Chondrocyte (in vitro differentiated cells): ENCODE results near the gene TMEM31. TPM values are rescaled to one million over a fixed set of nuclear protein-coding genes. Genes with fewer than 3 reads are reported as not detected.

Experiments used
- DNase-seq: peaks from one replicate; pipeline ENCODE4 v3.0.0; 2021; ENCODE audit warnings: mixed read lengths, low spot score
- H3K27ac Mint-ChIP-seq: one replicate; pipeline ENCODE4 v1.8.0; 2021; ENCODE audit warnings: mild to moderate bottlenecking, moderate library complexity, mixed read lengths; ENCODE audit not compliant: unreplicated experiment
- H3K27me3 Mint-ChIP-seq: 2 replicates; pipeline ENCODE4 v1.8.0; 2021; ENCODE audit warnings: low read depth, mixed read lengths
- H3K36me3 Mint-ChIP-seq: 2 replicates; pipeline ENCODE4 v1.8.0; 2021; ENCODE audit warnings: low read depth, mixed read lengths
- H3K4me1 Mint-ChIP-seq: 2 replicates; pipeline ENCODE4 v1.8.0; 2021; ENCODE audit warnings: low read depth, mild to moderate bottlenecking, mixed read lengths
- H3K4me3 Mint-ChIP-seq: one replicate; pipeline ENCODE4 v1.8.0; 2021; ENCODE audit warnings: mild to moderate bottlenecking, moderate library complexity, mixed read lengths; ENCODE audit not compliant: unreplicated experiment
- H3K9me3 Mint-ChIP-seq: 2 replicates; pipeline ENCODE4 v1.8.0; 2021; ENCODE audit warnings: low read depth, mixed read lengths
- total RNA-seq: library from RNA; stranded (reverse); gene quantifications from 3 replicates; pipeline ENCODE4 v1.2.1, GENCODE V29; 2021
- TF ChIP-seq, protein P1 (sequence below): fragments of 200-600 bp; sonication (generic); IDR thresholded peaks from 2 replicates; pipeline ENCODE4 v1.5.0; 2021; ENCODE audit warnings: antibody characterized with exemption, mild to moderate bottlenecking, moderate library complexity

Gene TMEM31
- total RNA-seq, 1 donor from 2014 or later = not detected

- Mint-ChIP-seq H3K4me1 (peaks cover 15% of the 10 kb centered on the region), H3K4me3 (no peak overlapping the region), H3K9me3 (no peaks in the 10 kb centered on the region), H3K27ac (peak overlapping the region; percentile 37), H3K36me3 (no peaks in the 10 kb centered on the region), H3K27me3 (no peaks in the 10 kb centered on the region)
- TF ChIP-seq, protein P1, sequence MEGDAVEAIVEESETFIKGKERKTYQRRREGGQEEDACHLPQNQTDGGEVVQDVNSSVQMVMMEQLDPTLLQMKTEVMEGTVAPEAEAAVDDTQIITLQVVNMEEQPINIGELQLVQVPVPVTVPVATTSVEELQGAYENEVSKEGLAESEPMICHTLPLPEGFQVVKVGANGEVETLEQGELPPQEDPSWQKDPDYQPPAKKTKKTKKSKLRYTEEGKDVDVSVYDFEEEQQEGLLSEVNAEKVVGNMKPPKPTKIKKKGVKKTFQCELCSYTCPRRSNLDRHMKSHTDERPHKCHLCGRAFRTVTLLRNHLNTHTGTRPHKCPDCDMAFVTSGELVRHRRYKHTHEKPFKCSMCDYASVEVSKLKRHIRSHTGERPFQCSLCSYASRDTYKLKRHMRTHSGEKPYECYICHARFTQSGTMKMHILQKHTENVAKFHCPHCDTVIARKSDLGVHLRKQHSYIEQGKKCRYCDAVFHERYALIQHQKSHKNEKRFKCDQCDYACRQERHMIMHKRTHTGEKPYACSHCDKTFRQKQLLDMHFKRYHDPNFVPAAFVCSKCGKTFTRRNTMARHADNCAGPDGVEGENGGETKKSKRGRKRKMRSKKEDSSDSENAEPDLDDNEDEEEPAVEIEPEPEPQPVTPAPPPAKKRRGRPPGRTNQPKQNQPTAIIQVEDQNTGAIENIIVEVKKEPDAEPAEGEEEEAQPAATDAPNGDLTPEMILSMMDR = no peak
- DNase-seq = no peak
Measured at GRCh38 chrX:103722505-103722904, 11.8 kb downstream of the TMEM31 start.

DNA sequence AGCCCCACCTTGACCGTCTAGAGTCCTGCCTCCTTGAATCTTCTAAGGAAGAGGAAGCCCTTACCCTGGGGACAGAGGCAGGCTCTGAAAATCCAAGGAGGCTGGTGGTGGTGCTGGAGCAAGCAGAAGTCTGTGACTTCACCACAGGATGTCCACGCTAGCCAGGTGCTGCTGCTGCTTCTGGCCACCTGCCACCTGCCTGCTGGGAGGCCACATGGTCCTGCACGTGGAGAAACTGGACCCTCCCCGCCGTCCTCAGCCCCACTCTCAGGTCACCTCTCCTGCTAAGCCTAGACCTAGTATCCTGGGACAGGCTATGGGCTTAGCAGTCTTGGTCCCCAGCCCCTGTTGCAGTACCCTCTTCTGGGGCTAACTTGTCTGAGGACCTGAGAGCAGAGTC lies 15.8 kb downstream of the TMEM31 start:
- Mint-ChIP-seq H3K27me3 (no peaks in the 10 kb centered on the region), H3K4me3 (no peak overlapping the region), H3K9me3 (no peaks in the 10 kb centered on the region), H3K4me1 (peaks cover 36% of the 10 kb centered on the region), H3K36me3 (no peaks in the 10 kb centered on the region), H3K27ac (no peak overlapping the region)
- TF ChIP-seq, protein P1 = no peak
- DNase-seq = no peak

- Mint-ChIP-seq H3K36me3 (no peaks in the 10 kb centered on the region), H3K9me3 (no peaks in the 10 kb centered on the region), H3K27ac (no peak overlapping the region), H3K4me1 (peaks cover 41% of the 10 kb centered on the region), H3K27me3 (no peaks in the 10 kb centered on the region), H3K4me3 (no peak overlapping the region)
- TF ChIP-seq, protein P1 = no peak
- no peak for DNase-seq
Measured at GRCh38 chrX:103727115-103727514, 16.4 kb downstream of the TMEM31 start.

- Mint-ChIP-seq H3K4me3 (no peak overlapping the region), H3K36me3 (no peaks in the 10 kb centered on the region), H3K27ac (peak overlapping the region; percentile 86), H3K27me3 (no peaks in the 10 kb centered on the region), H3K9me3 (no peaks in the 10 kb centered on the region), H3K4me1 (peaks cover 37% of the 10 kb centered on the region)
- TF ChIP-seq, protein P1 = no peak
- no peak for DNase-seq
Measured at GRCh38 chrX:103729015-103729414, 18.3 kb downstream of the TMEM31 start.

DNA sequence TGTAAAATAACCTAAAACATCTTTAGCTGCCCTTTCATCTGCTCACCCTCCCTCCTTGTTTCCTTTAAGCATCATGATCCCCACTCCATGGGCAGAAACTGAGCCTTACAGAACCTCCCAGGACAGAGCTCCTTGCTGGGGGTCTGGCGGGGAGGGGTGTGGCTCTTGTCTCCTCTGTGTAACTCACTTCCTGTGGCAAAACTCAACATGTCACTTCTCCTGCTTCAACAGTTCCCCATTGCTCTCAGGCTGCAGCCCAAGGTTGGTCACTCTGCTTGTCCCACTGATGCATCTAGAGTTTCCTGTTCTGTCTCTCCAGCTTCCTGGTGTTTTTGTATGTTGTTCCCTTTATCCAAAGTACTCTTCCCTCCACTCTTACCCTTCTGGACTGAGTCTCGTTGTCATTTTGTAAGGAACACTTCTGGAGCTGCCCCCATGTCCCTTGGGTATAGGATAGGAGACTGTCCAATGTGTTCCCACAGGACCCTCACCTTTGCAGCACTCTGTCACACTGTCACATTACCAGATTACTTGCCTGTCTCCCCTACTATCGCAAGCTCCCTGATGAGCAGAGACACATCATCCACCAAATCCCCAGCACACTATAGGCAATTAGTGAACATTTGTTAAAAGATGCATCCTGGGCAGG lies 19.6 kb downstream of the TMEM31 start:
- no peaks in the 10 kb centered on the region for H3K27me3 Mint-ChIP-seq
- H3K4me3 Mint-ChIP-seq = no peak overlapping the region
- H3K36me3 Mint-ChIP-seq = no peaks in the 10 kb centered on the region
- peaks cover 41% of the 10 kb centered on the region for H3K4me1 Mint-ChIP-seq
- TF ChIP-seq, protein P1 = no peak
- H3K9me3 Mint-ChIP-seq = no peaks in the 10 kb centered on the region
- peak overlapping the region; percentile 99 for H3K27ac Mint-ChIP-seq
- no peak for DNase-seq
